Esophagus muscularis mucosa (tissue), 4 donors: ENCODE measurements around the gene DUT. TPM values are rescaled to one million over a fixed set of nuclear protein-coding genes. Genes with fewer than 3 reads are reported as not detected.

Experiments
- DNase-seq: peaks from one replicate; pipeline ENCODE4 v3.0.0-alpha.2; 2017; ENCODE audit errors: extremely low spot score
- H3K27ac ChIP-seq, 4 donors: fragments of 200-600 bp; sonication (generic); replicated peaks in 1 of 4; 1 replicate in 3 of 4; 2 replicates in 1 of 4; pipeline ENCODE4 v1.5.1; 2016 to 2019; ENCODE audit warnings: mild to moderate bottlenecking in 1 of 4
- H3K27me3 ChIP-seq, 4 donors: fragments of 200-600 bp; sonication (generic); one replicate each; pipeline versions ENCODE4 v1.5.1 to v1.6.0; 2016 to 2019
- H3K36me3 ChIP-seq, 4 donors: fragments of 200-600 bp; sonication (generic); one replicate each; pipeline ENCODE4 v1.5.1; 2016 to 2019
- H3K4me1 ChIP-seq, 4 donors: fragments of 200-600 bp; sonication (generic); one replicate each; pipeline ENCODE4 v1.5.1; 2016 to 2019
- H3K4me3 ChIP-seq, 4 donors: fragments of 200-600 bp; sonication (generic); 1 replicate in 2 of 4; 2 replicates in 2 of 4; pipeline ENCODE4 v1.5.1; 2016 to 2019; ENCODE audit warnings: mild to moderate bottlenecking in 4 of 4, moderate library complexity in 1 of 4
- H3K9me3 ChIP-seq, 4 donors: fragments of 200-600 bp; sonication (generic); 1 replicate in 3 of 4; 2 replicates in 1 of 4; pipeline ENCODE4 v1.5.1; 2016 to 2019
- EP300 ChIP-seq: sonication (generic); formaldehyde crosslinking; IDR thresholded peaks from one replicate; pipeline ENCODE4 v1.6.1; 2017; ENCODE audit warnings: antibody characterized with exemption
- POLR2A ChIP-seq: fragments of 450-650 bp; IDR thresholded peaks from one replicate; pipeline ENCODE4 v1.6.1; 2017; ENCODE audit warnings: antibody characterized with exemption, moderate library complexity, mild to moderate bottlenecking, low read depth
- POLR2AphosphoS5 ChIP-seq, 2 donors: sonication (generic); formaldehyde crosslinking; IDR thresholded peaks; one replicate each; pipeline ENCODE4 v1.6.1; 2017; ENCODE audit warnings: antibody characterized with exemption in 2 of 2
- WGBS: methylation state at CpG from one replicate; pipeline ENCODE4 v1.1.5; 2018; 5-methylcytosine and 5-hydroxymethylcytosine counted together
- intact Hi-C: fragments of 100-400 bp; cut with DNase I; formaldehyde crosslinking; loops from one replicate; pipeline ENCODE4 v1.15.1; 2023
- total RNA-seq, 4 donors: library from RNA; depleted of rRNA; stranded (reverse); fragments of >200 nt; gene quantifications; one replicate each; pipeline versions ENCODE4 v1.1.0 to v1.2.1, GENCODE V29; 2016
- TF ChIP-seq, protein P1 (sequence below), 3 experiments: fragments of 200-600 bp in 2 of 3; fragments of 450-650 bp in 1 of 3; sonication (generic) in 2 of 3; IDR thresholded peaks; one replicate each; pipeline ENCODE4 v1.5.1; 2017 to 2019; ENCODE audit warnings: antibody characterized with exemption in 3 of 3, mild to moderate bottlenecking in 2 of 3, moderate library complexity in 1 of 3

DUT gene
- total RNA-seq, 4 donors from 2014 or later, result 82.0 to 121 (median 92.8) TPM

DNA sequence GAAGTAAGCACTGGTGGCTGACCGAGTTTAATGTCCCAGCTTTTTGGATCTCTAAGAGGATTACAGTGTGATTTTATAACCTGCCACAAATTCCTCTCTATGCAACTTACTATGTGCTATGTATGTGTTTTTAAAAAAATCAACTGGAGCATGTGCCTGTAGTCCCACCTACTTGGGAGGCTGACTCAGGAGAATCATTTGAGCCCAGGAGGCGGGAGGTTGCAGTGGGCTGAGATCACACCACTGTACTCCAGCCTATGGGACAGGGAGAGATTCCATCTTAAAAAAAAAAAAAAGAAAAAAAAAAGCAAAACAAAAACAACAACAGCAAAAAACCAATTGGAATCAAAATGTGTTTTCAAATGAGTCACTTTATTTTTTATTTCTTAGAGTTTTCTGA is 29.6 kb downstream of the DUT start:
- H3K9me3 ChIP-seq, result no peaks in the 10 kb centered on the region
- no peaks in the 10 kb centered on the region for H3K36me3 ChIP-seq
- 98% methylated on average over 2 of the region's 2 CpGs for WGBS
- peaks cover 0 to 8% (median 7%) of the 10 kb centered on the region in 4 donors for H3K4me1 ChIP-seq
- H3K27ac ChIP-seq, result no peak overlapping the region
- H3K4me3 ChIP-seq, result no peak overlapping the region
- no peaks in the 10 kb centered on the region for H3K27me3 ChIP-seq
- intact Hi-C loops, result loop anchor here (10.0 kb wide), 1 partner anchor 444 kb away; no protein-coding TSS in a partner anchor
- no peak for DNase-seq
- TF ChIP-seq POLR2AphosphoS5 (IDR thresholded peaks at IDR 0.05) (no peak), EP300 (no peak), POLR2A (no peak)
- TF ChIP-seq, protein P1, sequence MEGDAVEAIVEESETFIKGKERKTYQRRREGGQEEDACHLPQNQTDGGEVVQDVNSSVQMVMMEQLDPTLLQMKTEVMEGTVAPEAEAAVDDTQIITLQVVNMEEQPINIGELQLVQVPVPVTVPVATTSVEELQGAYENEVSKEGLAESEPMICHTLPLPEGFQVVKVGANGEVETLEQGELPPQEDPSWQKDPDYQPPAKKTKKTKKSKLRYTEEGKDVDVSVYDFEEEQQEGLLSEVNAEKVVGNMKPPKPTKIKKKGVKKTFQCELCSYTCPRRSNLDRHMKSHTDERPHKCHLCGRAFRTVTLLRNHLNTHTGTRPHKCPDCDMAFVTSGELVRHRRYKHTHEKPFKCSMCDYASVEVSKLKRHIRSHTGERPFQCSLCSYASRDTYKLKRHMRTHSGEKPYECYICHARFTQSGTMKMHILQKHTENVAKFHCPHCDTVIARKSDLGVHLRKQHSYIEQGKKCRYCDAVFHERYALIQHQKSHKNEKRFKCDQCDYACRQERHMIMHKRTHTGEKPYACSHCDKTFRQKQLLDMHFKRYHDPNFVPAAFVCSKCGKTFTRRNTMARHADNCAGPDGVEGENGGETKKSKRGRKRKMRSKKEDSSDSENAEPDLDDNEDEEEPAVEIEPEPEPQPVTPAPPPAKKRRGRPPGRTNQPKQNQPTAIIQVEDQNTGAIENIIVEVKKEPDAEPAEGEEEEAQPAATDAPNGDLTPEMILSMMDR (IDR thresholded peaks at IDR 0.05), result no peak

DNA sequence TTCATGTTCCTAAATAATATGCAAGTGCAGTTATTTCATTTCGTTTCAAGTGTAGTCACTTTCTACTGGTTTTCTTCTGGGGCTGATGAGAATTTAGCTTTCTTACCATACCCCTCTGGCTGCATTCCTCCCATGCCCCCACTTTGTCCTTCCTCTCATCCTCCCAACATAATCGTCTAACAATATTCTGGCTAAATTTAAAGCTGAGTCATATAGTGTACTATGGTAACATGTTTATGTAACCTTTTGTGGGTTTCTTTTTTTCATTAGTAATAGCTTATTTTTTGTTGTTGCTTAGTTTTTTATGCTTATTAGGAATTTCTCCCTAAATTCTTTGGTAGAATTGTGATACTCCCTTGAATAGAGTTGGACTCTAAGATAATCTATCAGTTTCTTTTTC is 30.5 kb downstream of the DUT start:
- H3K27me3 ChIP-seq, result no peaks in the 10 kb centered on the region
- peaks cover 0 to 8% (median 7%) of the 10 kb centered on the region in 4 donors for H3K4me1 ChIP-seq
- no peak for TF ChIP-seq POLR2A
- TF ChIP-seq POLR2AphosphoS5 (IDR thresholded peaks at IDR 0.05), result no peak
- no peak for TF ChIP-seq EP300
- TF ChIP-seq, protein P1 (IDR thresholded peaks at IDR 0.05), result no peak
- 89% methylated on average over 2 of the region's 2 CpGs for WGBS
- intact Hi-C loops, result loop anchor here (10.0 kb wide), 1 partner anchor 443 kb away; no protein-coding TSS in a partner anchor
- no peak overlapping the region for H3K27ac ChIP-seq
- H3K9me3 ChIP-seq, result no peaks in the 10 kb centered on the region
- DNase-seq, result no peak
- no peaks in the 10 kb centered on the region for H3K36me3 ChIP-seq
- no peak overlapping the region for H3K4me3 ChIP-seq

DNA sequence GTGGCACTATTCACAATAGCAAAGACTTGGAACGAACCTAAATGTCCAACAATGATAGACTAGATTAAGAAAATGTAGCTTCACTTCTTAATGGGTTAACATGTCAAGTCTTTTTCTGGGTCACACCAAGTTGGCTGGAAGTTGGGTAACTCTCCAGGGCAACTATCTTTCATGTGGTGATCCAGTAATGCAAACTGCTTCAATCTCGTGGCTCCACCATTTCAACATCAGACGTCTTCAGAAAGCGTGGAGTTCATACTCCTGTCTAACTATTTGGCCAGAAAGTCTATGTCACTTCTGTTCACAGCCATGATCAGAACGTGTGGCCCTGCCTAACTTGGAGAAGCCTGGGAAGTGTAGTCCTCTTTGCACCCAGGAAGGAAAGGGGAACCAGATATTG is 32.2 kb downstream of the DUT start:
- H3K36me3 ChIP-seq, result no peaks in the 10 kb centered on the region
- 62% methylated on average over 5 of the region's 5 CpGs for WGBS
- H3K27ac ChIP-seq, result no peak overlapping the region
- DNase-seq, result no peak
- TF ChIP-seq POLR2A (no peak), POLR2AphosphoS5 (IDR thresholded peaks at IDR 0.05) (no peak), EP300 (no peak)
- TF ChIP-seq, protein P1 (IDR thresholded peaks at IDR 0.05), result no peak
- H3K27me3 ChIP-seq, result no peaks in the 10 kb centered on the region
- intact Hi-C loops, result loop anchor here (10.0 kb wide), 1 partner anchor 441 kb away; no protein-coding TSS in a partner anchor
- H3K4me1 ChIP-seq, result peaks cover 0 to 5% (median 2%) of the 10 kb centered on the region in 4 donors
- no peak overlapping the region for H3K4me3 ChIP-seq
- no peaks in the 10 kb centered on the region for H3K9me3 ChIP-seq

DNA sequence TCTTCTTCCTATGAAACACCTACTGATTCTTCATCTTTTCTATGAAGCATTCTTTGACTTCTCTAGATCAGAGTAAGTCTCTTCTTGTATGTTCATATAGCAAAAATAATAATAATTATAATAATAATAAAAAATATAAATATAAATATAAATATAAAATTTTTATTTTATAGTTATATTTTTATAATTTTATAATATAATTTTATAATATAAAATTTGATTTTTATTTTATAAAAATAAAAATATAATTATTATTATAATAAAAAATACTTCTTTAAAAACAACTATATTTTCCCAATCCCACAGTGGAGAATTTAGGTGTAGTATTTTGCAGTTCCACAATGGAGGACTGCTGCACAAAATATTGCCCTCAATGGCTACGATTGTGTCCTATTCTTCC is 34.3 kb downstream of the DUT start:
- no peak for TF ChIP-seq EP300
- TF ChIP-seq, protein P1 (IDR thresholded peaks at IDR 0.05), result no peak
- TF ChIP-seq POLR2A, result no peak
- no peak for TF ChIP-seq POLR2AphosphoS5 (IDR thresholded peaks at IDR 0.05)
- intact Hi-C loops, result loop anchor here (10.0 kb wide), 1 partner anchor 439 kb away; no protein-coding TSS in a partner anchor
- no peaks in the 10 kb centered on the region for H3K36me3 ChIP-seq
- no peak overlapping the region for H3K4me3 ChIP-seq
- 97% methylated on average over 1 of the region's 1 CpG for WGBS
- no peaks in the 10 kb centered on the region for H3K27me3 ChIP-seq
- H3K4me1 ChIP-seq, result no peaks in the 10 kb centered on the region
- H3K9me3 ChIP-seq, result no peaks in the 10 kb centered on the region
- no peak for DNase-seq
- H3K27ac ChIP-seq, result no peak overlapping the region
